ENCODE measurements around the gene OR8G1.
"Not testable (repeated sequence)": the region's sequence is repeated elsewhere in the genome, so short reads cannot be mapped to it uniquely, and the experiment has no call there.

The OR8G1 gene

DNA sequence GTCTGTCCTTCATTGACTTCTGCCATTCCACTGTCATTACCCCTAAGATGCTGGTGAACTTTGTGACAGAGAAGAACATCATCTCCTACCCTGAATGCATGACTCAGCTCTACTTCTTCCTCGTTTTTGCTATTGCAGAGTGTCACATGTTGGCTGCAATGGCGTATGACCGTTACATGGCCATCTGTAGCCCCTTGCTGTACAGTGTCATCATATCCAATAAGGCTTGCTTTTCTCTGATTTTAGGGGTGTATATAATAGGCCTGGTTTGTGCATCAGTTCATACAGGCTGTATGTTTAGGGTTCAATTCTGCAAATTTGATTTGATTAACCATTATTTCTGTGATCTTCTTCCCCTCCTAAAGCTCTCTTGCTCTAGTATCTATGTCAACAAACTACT is 9.0 kb downstream of the OR8G1 start:
- not testable (repeated sequence) for DNase-seq

GRCh38 chr11:124256076-124256475 is 15.2 kb downstream of the OR8G1 start, which contains the start of gene OR8G5:
Gene OR8G5, plus strand, starts transcription at chr11:124256376. Its CDS starts 8,556 bp downstream, at chr11:124264932.
- DNase-seq: no peak

GRCh38 chr11:124265041-124265440 is 24.1 kb downstream of the OR8G1 start:
- DNase-seq: not testable (repeated sequence)

- not testable (repeated sequence) for DNase-seq
Measured at GRCh38 chr11:124270886-124271285, 30.0 kb downstream of the OR8G1 start.

DNA sequence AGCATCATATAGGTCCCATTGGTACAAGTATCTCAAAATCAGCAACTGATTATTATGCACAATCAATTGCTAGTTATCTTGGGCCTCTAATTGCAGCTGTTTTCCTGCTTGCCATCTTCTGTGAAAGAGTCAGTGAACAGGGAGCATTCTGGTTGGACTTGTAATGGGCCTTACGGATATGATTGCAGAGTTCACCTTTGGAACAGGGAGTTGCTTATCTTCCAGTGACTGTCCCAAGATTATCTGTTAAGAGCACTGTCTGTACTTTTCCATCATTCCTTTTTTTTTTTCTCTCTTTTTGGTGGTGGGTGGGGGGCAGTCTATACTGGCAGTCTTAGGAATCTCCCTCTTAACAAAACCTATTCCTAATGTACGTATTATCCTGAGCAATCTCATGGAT is 33.1 kb downstream of the OR8G1 start:
- no peak for DNase-seq

DNA sequence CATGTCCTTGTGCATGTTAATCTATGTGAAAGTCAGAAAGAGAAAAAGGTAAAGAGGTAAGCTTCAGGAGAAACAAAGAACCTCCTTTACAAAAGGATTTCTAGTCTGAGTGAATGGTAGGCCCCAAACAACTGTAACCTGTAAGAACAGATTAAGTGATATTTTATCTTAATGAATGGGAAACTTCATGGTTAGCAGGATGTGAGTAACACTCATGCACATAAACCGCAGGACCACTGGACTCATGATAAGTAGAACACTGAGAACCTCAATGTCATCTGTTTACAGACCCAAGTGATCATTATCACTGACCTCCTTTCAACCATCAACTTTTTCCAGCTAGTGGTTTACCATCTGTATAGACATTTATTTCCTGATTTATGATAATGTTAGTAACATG is 35.2 kb downstream of the OR8G1 start:
- no peak for DNase-seq

GRCh38 chr11:124277207-124277606 is 36.3 kb downstream of the OR8G1 start:
- peak in 1 of 2 experiments; percentile 1 for DNase-seq

DNA sequence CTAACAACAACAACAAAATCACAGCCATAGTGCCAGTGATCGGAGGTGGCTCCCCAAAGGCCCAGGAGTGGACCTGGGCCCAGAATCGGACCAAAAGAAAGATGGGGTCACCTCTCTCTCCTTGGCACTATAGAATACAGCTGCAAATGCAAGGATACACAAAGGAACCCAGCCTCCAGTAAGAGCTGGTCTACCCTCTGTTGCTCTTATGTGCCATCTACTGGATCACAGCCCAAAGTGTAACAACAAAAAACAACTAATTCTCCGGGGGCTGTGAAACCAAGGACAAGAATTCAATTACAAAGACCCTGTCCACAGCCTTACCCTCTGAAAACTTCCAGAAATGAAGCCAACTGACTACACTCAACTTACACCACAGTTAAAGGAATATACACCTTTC is 36.9 kb downstream of the OR8G1 start:
- DNase-seq: no peak

DNA sequence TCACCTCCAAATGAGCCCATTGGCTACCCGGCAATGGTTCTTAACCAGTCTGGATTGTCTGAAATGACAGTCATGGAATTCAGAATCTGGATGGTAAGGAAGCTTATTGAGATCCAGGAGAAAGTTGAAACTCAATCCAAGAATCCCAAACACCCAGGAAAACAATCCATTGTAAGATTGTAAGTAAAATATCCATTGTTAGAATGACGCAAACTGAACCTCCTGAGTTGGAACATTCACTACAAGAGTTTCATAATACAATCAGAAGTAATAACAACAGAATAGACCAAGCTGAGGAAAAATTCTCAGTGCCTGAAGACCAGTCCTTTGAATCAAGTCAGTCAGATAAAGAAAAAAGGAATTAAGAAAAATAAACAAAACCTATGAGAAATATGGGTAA is 37.4 kb downstream of the OR8G1 start:
- DNase-seq: no peak

- peak in 1 of 2 experiments; percentile 5 for DNase-seq
Measured at GRCh38 chr11:124285610-124286344, 44.9 kb downstream of the OR8G1 start.

DNA sequence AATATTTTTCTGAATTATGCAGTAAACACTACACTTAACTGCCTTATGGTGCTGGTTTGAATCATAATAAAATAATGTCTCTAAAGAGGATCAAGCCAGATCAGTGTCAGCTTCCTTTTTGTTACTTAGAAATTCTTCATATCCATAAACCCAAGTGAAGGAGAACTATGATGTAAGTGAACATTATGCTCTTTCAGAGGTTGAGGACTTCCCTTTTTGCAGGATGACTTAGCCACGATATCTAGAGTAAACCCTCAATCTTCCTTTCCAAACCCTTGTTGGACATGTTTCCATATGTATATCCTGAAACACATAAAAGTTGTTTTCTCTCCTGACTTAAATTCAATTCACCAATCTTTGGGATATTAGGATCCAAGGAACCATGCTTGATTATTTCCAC is 53.8 kb downstream of the OR8G1 start:
- DNase-seq: no peak

GRCh38 chr11:124296016-124296415 is 55.1 kb downstream of the OR8G1 start:
- DNase-seq: no peak

DNA sequence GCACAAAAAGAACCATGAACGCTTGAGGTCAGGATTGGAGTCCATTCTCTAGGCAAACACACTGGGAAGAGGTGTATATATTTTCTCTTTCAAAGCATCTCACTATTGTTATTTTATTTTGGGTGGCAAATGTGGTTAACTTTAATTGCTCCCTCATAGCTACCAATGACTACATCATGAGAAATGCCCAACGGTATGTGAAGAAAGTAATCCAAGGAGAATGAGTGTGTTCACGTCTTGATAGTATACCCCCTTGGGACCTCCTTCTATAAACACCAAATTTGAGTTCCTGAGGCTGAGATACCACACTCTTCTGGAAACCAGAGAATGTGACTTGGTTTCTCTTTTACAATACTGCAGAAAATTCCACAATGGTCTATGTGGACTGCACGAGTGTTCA is 57.0 kb downstream of the OR8G1 start:
- DNase-seq: no peak

DNA sequence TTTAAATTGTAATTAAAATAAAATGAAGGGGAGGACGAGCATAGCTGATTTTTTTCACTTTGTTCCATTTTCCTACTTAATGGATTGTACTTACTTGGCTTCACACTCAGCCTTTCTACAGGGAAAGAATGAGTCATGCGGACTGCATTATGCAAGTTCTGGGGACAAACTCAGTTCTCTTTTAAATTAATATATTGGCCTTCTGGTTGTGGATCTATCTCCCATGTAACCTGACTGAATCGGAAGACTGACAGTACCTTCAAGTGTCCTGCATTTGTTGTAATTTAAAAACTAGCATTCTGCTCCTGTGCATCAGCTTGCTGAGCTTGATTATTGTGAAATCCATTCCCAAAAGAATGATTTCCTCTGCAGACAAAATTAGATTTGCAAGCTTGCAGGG is 60.7 kb downstream of the OR8G1 start:
- no peak for DNase-seq

DNA sequence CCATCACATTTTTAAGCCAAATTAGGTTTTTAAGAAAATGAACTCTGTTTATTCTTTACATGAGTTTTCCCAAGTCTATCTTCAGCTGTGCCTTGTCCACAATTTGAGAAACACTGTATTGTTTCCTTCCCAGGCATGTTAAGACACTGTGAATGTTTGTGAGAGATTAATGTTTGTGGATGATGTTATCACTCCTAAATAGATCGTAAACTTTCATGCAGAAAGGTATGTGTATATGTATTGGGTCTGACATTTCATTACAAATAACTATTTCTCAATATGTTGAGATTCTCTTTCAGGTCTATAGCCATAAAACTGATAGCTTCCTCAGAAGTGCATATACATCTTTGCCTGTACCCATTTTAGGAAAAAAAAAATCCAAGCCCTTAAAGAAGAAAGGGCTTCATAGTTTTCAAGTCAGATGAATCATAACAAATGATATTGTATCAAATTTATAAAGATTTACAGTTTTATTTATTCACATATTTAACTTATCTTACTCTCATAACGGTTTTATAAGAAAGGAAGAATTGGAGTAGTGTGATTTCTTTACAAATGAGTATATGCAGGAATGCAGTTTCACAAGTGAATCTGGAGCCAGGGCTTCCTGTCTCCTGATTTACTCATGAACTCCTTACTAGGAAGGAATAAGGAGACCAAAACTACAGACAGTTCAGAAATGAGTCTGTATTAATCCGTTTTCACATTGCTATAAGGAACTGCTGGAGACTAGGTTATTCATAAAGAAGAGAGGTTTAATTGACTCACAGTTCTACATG is 61.6 kb downstream of the OR8G1 start:
- no peak for DNase-seq

All from NCI-H1930 (cell line).